Raji (cell line): ENCODE data around the gene CFAP53.

Experiments
- POLR2A ChIP-seq: IDR thresholded peaks from 2 replicates; pipeline ENCODE4 v1.6.1; 2011; ENCODE audit warnings: low read depth, low read length, control low read depth; ENCODE audit not compliant: insufficient read depth

The CFAP53 gene

GRCh38 chr18:50218432-50219197, 47.7 kb downstream of the CFAP53 start:
- TF ChIP-seq POLR2A, result no peak

- TF ChIP-seq POLR2A, result no peak
Observed at GRCh38 chr18:50209311-50209710, 57.0 kb downstream of the CFAP53 start.

GRCh38 chr18:50207722-50208121, 58.6 kb downstream of the CFAP53 start:
- no peak for TF ChIP-seq POLR2A

GRCh38 chr18:50203801-50204604, 62.3 kb downstream of the CFAP53 start:
- TF ChIP-seq POLR2A, result no peak

GRCh38 chr18:50201476-50202018, 64.7 kb downstream of the CFAP53 start:
- TF ChIP-seq POLR2A, result no peak

GRCh38 chr18:50199921-50200320, 66.4 kb downstream of the CFAP53 start:
- TF ChIP-seq POLR2A, result no peak

GRCh38 chr18:50199346-50199855, 66.9 kb downstream of the CFAP53 start:
- TF ChIP-seq POLR2A, result no peak

- no peak for TF ChIP-seq POLR2A
Observed at GRCh38 chr18:50196261-50196660, 70.0 kb downstream of the CFAP53 start.

- no peak for TF ChIP-seq POLR2A
Observed at GRCh38 chr18:50195689-50196088, 70.6 kb downstream of the CFAP53 start.

- no peak for TF ChIP-seq POLR2A
Observed at GRCh38 chr18:50194631-50195532, 71.4 kb downstream of the CFAP53 start, which contains the start of gene MYO5B. MYO5B (minus strand) TSS chr18:50195147; CDS start chr18:50194793, 354 bp downstream.

GRCh38 chr18:50193796-50194630, 72.3 kb downstream of the CFAP53 start:
- TF ChIP-seq POLR2A, result no peak

- TF ChIP-seq POLR2A, result no peak
Observed at GRCh38 chr18:50192995-50193795, 73.1 kb downstream of the CFAP53 start.

- TF ChIP-seq POLR2A, result no peak
Observed at GRCh38 chr18:50190926-50191325, 75.4 kb downstream of the CFAP53 start.
